GM19023 (cell line): ENCODE data around the gene NTMT1.

Experiments used
- ATAC-seq: cut with Tn5 transposase; IDR thresholded peaks from one replicate; pipeline ENCODE4 v1.9.1; 2021; ENCODE audit warnings: mild to moderate bottlenecking, moderate library complexity; ENCODE audit not compliant: unreplicated experiment

Gene NTMT1

DNA sequence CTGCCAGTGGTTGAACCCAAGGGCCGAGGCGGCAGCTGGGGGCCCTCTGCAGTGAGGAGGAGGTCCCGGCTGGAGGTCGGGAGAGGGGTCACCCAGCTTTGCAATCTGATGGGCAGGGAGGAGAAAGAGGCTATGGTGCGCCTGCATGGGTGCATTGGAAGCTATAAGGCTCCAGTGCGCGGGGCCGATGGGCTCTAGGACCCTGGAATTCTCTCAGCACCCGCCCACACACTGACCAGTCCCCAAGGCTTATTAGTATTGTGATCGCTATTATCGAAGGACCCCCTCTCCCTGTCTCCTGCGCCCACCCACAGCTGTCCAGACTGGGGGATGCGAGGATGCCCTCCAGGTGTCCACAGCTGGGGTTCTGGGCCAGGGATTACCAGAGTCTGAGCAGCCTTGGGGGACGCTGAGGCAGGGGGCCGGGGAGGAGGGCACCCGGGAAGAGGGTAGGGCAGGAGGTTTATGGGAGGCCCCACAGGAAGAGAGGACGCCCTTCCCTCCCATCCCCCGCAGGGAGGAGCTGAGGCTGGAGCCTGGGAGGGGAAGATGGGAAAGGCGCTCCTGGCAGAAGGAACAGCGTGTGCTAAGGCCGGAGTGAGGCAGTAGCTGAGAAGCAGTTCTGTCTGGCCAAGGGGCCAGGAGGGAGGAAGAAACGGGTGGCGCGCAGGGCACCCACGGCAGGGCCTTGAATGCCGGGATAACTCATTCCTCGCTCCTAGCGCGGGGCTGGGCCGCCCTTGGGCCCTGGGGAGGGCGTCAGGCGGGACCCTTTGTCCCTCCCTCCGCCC is 29.2 kb upstream of the NTMT1 start:
- ATAC-seq, result no peak

DNA sequence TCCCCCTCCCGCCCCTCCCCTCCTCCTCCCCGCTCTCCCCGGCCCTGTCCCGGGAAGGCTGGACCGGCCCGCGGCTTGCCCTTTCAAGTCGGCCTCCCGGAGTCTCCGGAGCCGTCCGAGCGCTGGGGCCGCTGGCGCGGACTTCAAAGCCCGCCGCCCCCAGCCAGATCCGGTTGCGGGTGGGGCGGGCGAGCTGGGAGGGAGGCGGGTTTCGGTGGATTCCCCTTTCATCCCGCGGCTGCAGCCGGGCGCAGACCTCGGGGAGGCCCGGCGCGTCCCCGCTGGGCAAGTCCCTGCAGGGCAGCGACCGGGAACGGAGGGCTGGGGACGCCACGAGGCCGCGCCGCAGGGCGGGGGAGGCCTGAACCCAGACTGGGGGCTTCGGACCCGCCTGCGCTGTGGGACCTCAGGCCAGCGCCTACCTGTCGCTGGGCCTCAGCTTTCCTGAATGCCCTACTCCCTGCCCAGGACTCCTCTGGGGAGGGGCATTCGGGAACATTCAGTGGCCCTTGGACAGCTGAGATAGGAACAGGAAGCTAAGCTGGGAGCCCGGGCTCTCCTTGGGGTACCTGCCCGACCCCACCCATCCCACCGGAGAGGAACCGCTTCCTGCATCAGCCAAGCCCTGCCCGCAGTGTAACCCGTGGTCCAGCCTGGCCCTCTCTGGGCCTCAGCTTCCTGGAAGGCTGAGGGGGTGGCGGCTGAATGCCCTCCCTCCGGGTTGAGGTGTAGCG is 28.4 kb upstream of the NTMT1 start:
- ATAC-seq, result no peak

DNA sequence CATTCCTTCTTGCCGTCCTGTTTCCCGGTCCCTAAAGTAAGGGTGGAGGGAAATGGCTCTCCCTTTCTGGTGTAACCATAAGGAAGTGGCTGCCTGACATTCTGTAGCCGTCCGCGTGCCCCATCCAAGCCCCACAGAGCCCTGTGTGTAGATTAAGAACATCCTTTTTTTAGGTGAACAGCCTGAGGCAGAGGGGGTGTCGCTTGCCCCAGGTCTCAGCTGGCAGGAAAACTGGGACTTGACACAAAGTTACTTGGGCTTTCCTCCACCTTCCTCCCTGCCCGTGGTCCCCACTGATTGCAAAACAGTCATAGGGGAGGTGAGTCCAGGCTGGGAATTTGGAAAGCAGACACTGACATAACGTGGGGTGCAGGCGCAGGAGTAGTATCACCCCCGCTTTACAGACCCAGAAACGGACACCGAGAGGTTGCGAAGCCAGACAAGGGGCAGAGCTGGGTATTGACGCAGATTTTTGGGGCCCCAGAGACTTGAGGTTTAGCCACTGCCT is 27.8 kb upstream of the NTMT1 start:
- no peak for ATAC-seq

DNA sequence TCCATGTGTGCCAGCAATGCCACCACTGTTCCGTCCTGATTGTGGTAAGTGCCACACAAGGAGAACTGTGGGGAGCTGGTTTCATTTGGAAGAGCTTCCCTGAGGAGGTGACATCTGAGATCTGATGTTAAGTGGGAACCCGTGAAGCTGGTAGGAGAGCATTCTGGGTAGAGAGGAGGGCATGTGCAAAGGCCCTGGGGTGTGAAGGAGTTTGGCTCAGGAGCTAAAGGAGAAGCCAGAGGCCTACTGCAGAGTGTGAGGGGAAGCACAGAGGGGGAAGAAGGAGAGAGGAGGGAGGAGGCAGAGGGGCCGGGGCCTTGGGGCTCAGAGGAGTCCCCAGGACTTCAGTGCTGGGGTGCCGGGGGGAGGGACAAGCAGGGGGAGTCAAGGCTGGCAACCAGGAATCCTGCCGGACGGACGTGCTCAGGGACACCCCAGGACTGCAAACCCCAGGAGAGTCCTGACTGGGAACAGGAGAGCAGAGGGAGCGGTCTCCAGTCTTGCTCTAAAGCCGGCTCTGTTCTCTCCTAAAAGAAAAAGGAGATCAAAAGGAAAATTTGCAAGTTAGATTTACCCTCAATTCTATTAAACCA is 24.8 kb upstream of the NTMT1 start:
- no peak for ATAC-seq

DNA sequence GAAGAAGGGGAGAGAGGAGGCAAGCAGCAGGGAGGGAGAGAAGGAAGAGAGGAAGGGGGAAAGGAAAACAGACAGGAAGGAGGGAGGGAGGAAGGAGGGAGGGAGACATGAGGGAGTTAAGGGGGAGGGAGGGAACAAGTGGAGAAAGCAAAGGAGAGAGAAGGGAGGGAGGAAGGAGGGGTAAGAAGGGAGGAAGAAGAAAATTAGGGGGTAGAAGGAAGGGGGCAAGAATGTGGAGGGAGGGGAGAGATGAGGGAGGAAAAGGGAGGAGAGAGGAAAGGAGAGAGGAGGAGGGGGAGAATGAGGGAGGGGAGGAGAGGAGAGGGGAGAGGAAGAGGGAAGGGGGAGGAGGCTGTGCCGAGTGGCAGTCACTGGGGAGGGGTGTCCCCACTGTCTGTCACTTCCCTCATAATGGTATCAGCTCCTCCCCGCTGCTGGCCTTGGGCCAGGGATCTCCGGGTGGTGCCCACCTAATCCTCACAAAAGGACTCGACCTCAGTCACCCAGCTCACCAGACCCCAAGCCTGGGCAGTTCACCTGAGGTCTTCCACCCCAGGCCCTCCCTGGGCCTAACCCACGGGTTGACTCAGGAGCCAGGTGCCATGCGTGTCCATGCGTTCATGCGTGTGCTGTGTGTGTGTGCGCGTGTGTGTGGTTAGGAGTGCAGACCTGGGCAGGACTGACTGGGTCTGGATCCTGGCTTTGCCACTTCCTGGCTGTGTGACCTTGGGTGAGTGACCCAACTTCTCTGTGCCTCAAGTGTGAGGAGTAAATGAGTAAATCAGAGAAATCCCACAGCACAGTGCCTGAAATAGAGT is 23.2 kb upstream of the NTMT1 start:
- no peak for ATAC-seq

DNA sequence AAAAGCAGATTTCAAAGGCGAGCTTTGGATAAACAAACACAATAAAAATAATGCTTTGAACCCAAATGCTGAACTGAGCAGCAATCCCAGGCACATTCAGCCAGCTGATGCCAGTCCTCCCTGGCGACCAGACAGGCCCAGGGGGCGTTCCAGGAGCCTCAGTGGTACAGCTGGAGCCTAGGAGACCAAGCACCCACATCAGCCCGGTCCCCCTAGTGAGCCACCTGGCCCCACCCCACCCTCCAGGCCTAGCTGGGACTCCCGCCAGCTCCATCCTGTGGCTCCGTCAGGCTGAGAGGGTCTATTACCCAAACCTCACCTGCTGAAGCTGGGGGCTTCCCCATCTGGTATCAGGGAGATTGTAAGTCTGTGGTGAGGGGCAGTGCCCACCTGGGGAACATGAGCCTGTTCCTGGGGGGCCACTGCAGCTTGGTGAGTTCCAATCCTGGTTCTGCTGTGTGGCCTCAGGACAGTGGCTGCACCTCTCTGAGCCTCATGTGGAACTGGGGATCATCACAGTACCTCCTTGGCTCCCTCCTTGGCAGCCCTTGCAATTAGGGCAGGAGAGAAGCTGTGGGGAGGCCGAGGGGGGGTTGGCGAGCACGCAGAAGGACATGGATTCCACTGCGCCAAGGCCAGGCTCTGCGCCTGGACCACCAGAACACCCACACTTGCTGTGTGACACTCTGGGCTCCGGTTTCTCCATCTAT is 21.8 kb upstream of the NTMT1 start:
- no peak for ATAC-seq

DNA sequence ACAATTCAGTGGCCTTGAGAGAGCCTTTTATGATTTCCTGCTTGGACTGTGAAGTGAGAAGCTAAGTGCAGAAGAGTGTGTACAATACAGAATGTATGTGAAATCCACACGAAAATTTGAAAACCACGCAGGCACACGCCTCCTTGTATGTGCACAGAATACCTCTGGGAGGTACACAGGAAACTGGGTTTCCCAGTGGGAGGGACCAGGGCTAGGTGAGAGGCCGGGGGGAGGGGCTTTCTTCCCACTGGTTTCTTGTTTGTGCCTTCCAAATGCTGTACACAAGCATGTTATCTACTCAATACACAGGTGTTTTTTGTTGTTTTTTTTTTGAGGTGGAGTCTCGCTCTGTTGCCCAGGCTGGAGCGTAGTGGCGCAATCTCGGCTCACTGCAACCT is 21.2 kb upstream of the NTMT1 start:
- no peak for ATAC-seq

DNA sequence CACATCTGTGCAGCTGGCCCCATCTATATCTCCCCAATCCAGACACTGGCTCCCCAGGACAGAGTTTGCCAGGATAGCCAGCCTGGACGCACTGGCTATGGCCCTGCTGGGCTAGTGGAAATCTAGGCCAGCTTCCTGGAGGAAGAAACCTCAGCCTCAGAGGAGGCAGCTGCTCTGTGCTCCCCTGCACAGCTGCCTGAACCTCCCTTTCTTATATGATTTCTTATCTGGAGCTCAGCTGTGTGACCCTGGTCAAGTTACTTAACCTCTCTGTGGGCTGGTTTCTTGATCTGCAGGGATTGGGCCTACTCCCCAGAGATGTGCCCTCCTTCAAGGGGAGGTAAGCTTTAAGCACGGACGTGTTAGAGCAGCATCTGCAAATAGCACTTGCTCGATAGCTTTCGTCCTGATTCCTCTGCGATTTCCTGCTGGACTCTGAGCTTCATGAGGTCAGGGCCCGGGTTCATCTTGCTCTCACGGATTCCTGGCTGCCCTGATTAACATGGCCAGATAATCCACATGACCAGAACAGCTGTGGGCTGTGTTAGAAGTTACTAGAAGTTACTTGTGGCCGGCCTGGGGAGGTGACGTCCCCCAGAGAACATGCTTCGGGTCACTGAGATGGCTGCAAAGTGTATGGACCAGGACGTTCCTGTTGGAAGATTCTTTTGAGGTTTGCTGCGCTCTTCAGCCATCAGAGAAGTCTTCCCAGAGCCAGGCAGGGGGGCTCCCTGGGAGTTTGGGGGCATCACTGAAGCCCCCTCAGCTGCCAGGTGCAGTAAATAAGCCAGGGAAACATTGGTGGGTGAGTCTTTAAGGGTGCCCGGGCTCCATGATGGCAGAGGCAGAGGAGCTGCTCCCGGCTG is 19.6 kb upstream of the NTMT1 start:
- ATAC-seq, result no peak

DNA sequence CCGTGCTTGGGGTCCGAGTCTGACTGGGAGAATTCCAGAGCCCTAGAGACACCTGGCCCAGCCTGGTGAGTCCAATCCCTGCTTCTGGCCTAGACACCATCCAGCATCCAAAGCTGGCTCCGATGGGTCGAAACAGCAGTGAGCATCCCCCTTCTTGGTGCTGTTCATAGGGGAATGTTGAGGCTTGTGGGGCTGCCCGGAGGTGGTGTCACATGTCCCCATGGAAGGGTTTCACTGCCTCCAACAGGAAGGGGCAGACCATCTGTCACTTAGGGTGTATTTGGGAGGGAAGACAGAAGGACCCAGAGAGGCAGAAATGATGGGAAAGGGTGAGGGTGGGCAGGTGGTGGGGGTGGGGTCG is 19.0 kb upstream of the NTMT1 start:
- ATAC-seq, result no peak

DNA sequence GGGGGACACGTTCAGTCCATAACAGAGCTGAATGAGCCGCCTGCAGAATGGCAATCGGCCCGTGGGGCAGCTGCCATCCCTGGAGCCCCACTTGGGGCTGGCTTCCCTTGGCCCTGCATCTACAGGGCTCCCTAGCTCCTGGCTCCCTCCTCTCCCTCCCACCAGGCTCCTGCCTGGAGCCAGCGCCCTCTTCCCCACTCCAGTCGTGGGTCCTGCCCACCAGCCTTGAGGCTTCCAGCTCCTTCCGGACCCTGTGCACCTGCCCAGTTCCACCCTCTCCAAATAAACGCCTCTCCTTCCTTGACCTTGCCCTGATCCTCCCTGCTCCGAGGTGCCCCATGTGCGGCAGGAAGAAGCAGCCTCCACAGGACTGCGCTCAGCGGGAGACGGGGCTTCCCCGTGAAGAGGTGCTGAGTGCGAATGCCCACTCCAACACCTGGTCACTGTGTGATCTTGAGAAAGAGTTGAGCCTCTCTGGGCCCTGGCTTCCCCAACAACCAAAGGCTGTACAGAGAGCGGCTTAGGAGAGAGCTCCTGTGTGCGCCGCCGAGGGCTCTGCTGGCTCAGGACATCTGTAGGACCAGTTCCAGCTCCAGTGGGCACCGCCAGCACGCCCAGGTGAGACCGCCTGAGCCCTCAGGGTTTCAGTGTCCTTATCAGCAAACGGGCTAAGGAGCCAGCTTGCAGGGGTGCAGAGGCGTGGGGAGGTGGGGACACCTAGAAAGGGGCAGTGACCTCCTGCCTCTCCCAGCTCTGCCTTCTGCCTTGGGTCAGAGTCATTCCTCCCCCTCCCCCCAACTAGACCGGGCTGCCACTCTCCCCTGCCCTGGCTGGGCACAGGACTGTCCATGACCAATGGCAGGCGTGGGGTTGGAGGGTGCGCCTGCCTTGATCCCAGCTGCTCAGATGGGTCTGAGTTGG is 17.1 kb upstream of the NTMT1 start:
- no peak for ATAC-seq

DNA sequence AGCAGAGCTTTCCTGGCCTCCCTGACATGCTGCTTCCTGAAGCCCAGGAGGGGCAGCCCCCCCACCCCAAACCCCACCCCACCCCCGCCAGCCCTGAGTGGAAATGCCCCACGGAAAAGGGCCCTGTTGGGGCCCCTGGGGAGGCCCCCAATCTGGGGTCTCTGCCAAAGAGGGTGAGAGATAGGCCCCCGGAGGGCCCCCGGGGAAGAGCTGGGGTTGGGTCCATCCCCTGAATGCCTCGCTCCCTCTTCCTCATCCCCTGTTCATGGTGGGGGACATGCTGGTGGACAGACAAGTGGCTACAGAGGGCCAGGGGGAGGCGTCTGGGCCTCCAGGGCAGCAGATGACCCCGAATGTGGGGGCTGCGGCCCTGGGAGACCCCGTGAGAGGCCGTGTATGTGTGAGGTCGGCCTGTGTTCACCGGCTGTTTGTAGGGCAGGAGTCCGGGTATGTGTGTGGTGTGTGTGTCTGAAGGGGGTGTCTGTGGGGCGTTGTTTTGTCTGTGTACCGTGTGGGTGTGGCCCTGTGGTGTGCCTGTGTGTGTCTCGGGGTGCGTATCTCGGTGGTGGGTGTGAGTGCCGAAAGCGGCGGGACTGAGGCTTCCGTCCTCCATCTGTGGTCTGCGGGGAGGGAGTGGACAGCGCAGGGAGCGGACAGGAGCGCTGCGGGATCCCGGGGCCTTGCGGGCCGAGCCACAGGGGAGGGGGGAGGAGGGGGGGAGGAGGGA is 16.3 kb upstream of the NTMT1 start:
- ATAC-seq, result no peak

DNA sequence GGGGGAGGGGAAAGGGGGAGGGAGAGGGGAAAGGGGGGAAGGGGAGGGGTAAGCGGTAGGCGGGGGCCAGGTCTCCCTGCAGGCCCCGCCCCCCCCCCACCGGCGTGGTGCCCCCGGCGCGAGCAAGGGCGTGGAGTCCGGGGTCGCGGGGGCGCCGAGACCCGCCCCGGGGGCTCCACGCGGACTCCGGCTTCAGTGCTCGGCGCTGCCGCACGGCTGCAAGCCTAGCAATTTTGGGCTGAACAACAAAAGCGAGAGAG is 15.8 kb upstream of the NTMT1 start:
- ATAC-seq, result no peak

DNA sequence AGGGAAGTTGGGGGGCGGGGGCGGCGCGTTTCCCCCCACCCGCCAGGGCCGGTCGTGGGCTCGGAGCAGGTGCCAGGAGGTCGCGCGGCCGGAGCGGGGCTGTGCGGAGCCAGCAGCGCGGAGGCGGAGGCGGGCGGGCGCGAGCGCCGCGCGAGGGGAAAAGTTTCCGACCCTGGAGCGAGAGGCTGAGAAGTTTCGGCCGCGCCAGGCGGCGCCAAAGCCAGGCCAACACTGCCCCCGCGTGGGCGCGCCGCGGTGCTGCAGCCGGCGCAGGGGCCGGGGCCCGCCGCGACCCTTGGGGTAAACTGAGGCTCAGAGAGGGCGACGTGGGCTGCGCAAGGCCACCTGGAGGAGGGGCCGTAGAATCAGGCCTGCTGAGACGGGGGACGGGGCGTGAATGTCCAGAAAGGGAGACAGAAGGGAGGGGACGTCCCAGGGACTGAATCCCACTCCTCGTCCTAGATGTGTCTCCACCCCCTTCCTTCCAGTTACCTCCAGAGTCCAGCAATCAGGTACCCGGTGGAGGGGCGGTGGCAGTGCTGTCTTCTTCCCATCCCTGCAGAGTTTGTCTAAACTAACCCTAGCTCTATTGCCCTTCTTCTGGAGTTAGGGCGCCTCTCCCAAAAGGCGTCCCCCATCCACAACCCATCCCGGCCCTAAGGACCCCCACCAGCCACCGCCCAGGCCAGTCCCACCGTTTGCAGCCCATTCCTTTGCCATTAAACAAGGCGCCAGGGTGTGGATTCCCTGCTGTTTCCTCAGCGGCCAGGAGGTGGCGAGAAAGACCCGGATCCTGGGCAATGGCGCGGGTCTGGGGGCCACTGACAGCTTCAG is 15.3 kb upstream of the NTMT1 start:
- no peak for ATAC-seq

DNA sequence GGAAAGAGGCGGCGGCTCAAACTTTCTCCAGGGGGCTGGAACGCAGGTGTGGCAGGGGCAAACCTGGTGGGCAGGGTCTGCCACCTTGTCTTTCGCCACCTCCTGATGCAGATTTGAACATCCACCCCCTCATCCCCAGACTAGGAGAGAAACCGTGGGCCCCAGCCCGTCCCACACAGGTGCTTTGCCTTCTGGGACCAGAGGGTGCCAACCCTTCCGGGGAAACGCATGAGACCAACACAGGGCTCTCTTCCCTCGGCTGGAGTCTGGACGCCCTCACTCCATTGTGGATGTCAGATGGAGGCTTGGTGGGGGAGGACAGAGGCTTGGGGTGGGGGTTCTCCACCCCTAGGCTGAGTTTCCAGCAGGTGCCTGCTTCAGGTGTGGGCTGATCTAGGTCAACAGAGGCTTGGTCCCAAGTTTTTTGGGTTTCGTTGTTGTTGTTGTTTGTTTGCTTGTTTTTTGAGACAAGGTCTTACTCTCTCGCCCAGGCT is 14.6 kb upstream of the NTMT1 start:
- ATAC-seq, result no peak

DNA sequence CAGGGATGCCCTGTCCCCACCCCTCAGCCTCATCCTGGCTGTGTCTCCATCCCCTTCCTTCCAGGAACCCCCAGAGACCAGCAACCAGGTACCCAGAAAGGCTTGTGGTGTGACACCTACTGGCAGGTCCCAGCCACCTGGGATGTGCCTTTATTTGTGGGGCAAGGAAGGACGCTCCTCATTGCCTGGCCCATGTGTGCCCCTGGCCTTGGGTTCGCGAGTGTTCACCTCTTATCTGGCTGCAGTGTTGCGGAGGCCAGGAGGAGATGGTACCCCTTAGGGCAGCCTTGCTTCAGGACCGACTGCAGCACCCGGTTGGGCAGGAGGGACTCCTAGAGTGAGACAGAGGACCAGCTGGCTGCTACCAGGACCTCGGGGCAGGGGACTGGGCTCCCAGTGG is 13.8 kb upstream of the NTMT1 start:
- ATAC-seq, result no peak

DNA sequence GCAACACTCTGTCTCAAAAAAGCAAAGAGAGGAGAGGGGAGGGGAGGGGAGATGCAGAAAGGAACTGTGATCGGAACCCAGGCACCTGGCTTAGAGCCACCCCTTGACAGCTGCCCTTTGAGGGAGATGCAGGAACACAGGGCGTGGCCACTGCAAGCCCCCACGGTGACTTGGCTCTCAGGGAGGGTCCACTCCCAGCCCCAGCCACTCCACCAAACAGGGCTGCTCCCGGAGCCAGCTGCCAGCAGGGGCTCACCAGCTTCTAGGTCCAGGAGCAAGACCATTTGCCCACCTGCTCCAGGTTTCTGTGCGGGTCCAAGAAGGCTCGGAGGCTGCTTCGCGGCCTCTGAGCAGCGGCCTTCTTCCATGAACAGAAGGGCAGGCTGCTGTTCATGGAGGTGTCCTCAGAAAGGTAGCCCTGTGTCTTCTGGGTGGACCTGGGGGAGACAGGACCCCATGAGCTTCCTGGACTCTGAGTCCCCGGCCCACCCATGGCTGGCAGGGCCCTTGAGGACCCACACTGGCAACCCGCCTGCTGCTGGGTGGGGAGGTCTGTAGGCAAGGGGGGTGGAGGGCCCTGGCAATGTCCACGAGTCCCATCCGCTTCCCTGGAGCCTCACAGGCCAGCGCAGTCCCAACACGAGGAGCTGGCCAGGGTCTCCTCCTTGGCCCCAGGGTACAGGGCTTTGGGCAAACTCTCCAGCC is 13.0 kb upstream of the NTMT1 start:
- no peak for ATAC-seq
